GM12878 (cell line): Measurements from ENCODE around the gene RAB30. TPM values are rescaled to one million over a fixed set of nuclear protein-coding genes. Genes with fewer than 3 reads are reported as not detected.

Source experiments
- ATAC-seq: fragments of 200-7000 bp; cut with Tn5 transposase; 3 replicates; pipeline ENCODE4 v1.9.1; 2020; ENCODE audit warnings: mild to moderate bottlenecking, moderate library complexity
- BruUV-seq: library from RNA; stranded (reverse); fragments of 400-500 nt; replicated peaks from 2 replicates; lab custom pipeline; 2021; lab: Mats Ljungman, UMichigan
- CTCF ChIA-PET: fragments of 300-600 bp; sonication (Branson Sonifier 250); formaldehyde crosslinking; extraction: SDS; loops from one replicate; lab custom pipeline; 2021; ENCODE audit warnings: inconsistent platforms; lab: Yijun Ruan, JAX
- POLR2A ChIA-PET: fragments of 350-600 bp; formaldehyde crosslinking; extraction: SDS; loops from one replicate; lab custom pipeline; 2021; ENCODE audit warnings: inconsistent platforms; lab: Charles Lee
- RAD21 ChIA-PET: fragments of 300-600 bp; sonication (Branson Sonifier 250); formaldehyde crosslinking; loops from one replicate; lab custom pipeline; 2023; ENCODE audit warnings: antibody characterized with exemption; ENCODE audit not compliant: unreplicated experiment; lab: Charles Lee
- SMC1A ChIA-PET: fragments of 300-600 bp; sonication (Branson Sonifier 250); formaldehyde crosslinking; loops from one replicate; lab custom pipeline; 2023; ENCODE audit not compliant: unreplicated experiment, uncharacterized antibody; lab: Charles Lee
- DNase-seq: peaks from one replicate; pipeline ENCODE4 v3.0.0-alpha.2; 2011; ENCODE audit warnings: low read depth, low spot score
- FAIRE-seq: peaks from 3 replicates; lab custom pipeline; 2011; peaks lifted over from hg19 to GRCh38; lab: Jason Lieb, UNC
- H2AFZ ChIP-seq: 2 replicates; pipeline ENCODE4 v1.6.0; 2011; ENCODE audit warnings: low read depth, low read length, control low read depth; ENCODE audit not compliant: control insufficient read depth
- H3K27ac ChIP-seq: 2 replicates; pipeline ENCODE4 v1.5.1; 2011; ENCODE audit warnings: control low read depth; ENCODE audit not compliant: control insufficient read depth, insufficient read depth
- H3K27me3 ChIP-seq, 2 experiments: replicated peaks in 1 of 2; 2 replicates each; pipeline versions ENCODE4 v1.6.0 to v1.6.1; 2011; ENCODE audit warnings: low read length in 1 of 2; ENCODE audit not compliant: control insufficient read depth in 2 of 2, insufficient read depth in 2 of 2
- H3K36me3 ChIP-seq, 2 experiments: 2 replicates each; pipeline ENCODE4 v1.5.1; 2011; ENCODE audit warnings: low read length in 1 of 2; ENCODE audit not compliant: control insufficient read depth in 2 of 2, insufficient read depth in 2 of 2
- H3K4me1 ChIP-seq: 2 replicates; pipeline ENCODE4 v1.6.1; 2011; ENCODE audit warnings: mild to moderate bottlenecking, low read length, moderate library complexity, mixed read lengths; ENCODE audit not compliant: control insufficient read depth, insufficient read depth
- H3K4me2 ChIP-seq: 2 replicates; pipeline ENCODE4 v1.6.0; 2011; ENCODE audit warnings: control low read depth; ENCODE audit not compliant: control insufficient read depth, insufficient read depth
- H3K4me3 ChIP-seq: fragments of 200-600 bp; sonication (generic); 2 replicates; pipeline ENCODE4 v1.5.1; 2016
- H3K79me2 ChIP-seq: 2 replicates; pipeline ENCODE4 v1.6.0; 2011; ENCODE audit warnings: low read length; ENCODE audit not compliant: control insufficient read depth, insufficient read depth
- H3K9ac ChIP-seq: 2 replicates; pipeline ENCODE4 v1.8.0; 2011; ENCODE audit warnings: low read length, control low read depth, mixed read lengths; ENCODE audit not compliant: control insufficient read depth, insufficient read depth
- H3K9me3 ChIP-seq: replicated peaks from 3 replicates; pipeline ENCODE4 v1.5.1; 2011; ENCODE audit warnings: mild to moderate bottlenecking, low read length; ENCODE audit not compliant: control insufficient read depth, insufficient read depth
- H4K20me1 ChIP-seq: 2 replicates; pipeline ENCODE4 v1.6.0; 2011; ENCODE audit not compliant: control insufficient read depth, insufficient read depth
- CEBPZ ChIP-seq: fragments of 150-350 bp; IDR thresholded peaks from 2 replicates; pipeline ENCODE4 v1.6.1; 2016; ENCODE audit warnings: low read depth, low read length
- EP300 ChIP-seq, 2 experiments: fragments of 150-350 bp in 1 of 2; IDR thresholded peaks; 2 replicates each; pipeline ENCODE4 v1.6.1; 2011 to 2012; ENCODE audit warnings: low read depth in 2 of 2, low read length in 2 of 2, borderline replicate concordance in 1 of 2, improper control_type of control experiment in 1 of 2, inconsistent platforms in 1 of 2; ENCODE audit not compliant: control insufficient read depth in 1 of 2
- MEF2B ChIP-seq: fragments of 450-650 bp; IDR thresholded peaks from 2 replicates; pipeline ENCODE4 v1.6.1; 2018; ENCODE audit warnings: mild to moderate bottlenecking, moderate library complexity; ENCODE audit not compliant: partially characterized antibody, poor library complexity, severe bottlenecking
- PAX8 ChIP-seq: fragments of 450-650 bp; IDR thresholded peaks from 2 replicates; pipeline ENCODE4 v1.6.1; 2017; ENCODE audit warnings: mild to moderate bottlenecking, moderate library complexity
- RB1 ChIP-seq: fragments of 450-650 bp; formaldehyde crosslinking; IDR thresholded peaks from 2 replicates; pipeline ENCODE4 v1.6.1; 2017; ENCODE audit warnings: mild to moderate bottlenecking, borderline replicate concordance
- SP1 ChIP-seq: IDR thresholded peaks from one replicate; pipeline ENCODE4 v1.6.1; 2011; ENCODE audit warnings: low read depth, low read length
- SREBF1 ChIP-seq: IDR thresholded peaks from 2 replicates; pipeline ENCODE4 v1.6.1; 2012; ENCODE audit warnings: mild to moderate bottlenecking, low read length
- SREBF2 ChIP-seq: IDR thresholded peaks from 2 replicates; pipeline ENCODE4 v1.6.1; 2012; ENCODE audit warnings: mild to moderate bottlenecking, low read length
- YBX1 ChIP-seq: fragments of 450-650 bp; IDR thresholded peaks from 2 replicates; pipeline ENCODE4 v1.6.1; 2016; ENCODE audit warnings: antibody characterized with exemption
- ZNF217 ChIP-seq: fragments of 450-650 bp; IDR thresholded peaks from 2 replicates; pipeline ENCODE4 v1.6.1; 2017; ENCODE audit warnings: antibody characterized with exemption, mild to moderate bottlenecking
- WGBS: methylation state at CpG from one replicate; pipeline ENCODE4 v1.1.6; 2016; ENCODE audit warnings: low lambda C conversion rate; ENCODE audit not compliant: insufficient replicate concordance, insufficient coverage; ENCODE audit errors: missing lambda C conversion rate; 5-methylcytosine and 5-hydroxymethylcytosine counted together
- in situ Hi-C: fragments of 300-500 bp; cut with MboI; formaldehyde crosslinking; loops from 9 replicates; pipeline ENCODE4 v1.14.3; 2018; ENCODE audit warnings: mixed read lengths
- intact Hi-C: fragments of 100-400 bp; cut with micrococcal nuclease; formaldehyde crosslinking; loops from one replicate; pipeline ENCODE4 v1.14.2; 2022; ENCODE audit not compliant: unreplicated experiment
- polyA plus RNA-seq, 11 experiments: library from polyadenylated mRNA; depleted of rRNA in 4 of 11; unstranded in 6 of 11; stranded (reverse) in 5 of 11; fragments of >200 nt; fragmentation: Nextera tagmentation in 4 of 11; fragmentation: Illumina TruSeq in 1 of 11; extraction: Ambion mirVana in 4 of 11; extraction: Trizol in 1 of 11; gene quantifications; 1 replicate in 1 of 11; 2 replicates in 10 of 11; pipeline versions ENCODE4 v1.2.1 to v1.2.3, GENCODE V29; 2011 to 2016; ENCODE audit warnings: inconsistent platforms in 2 of 11, missing spikeins in 2 of 11, low read depth in 1 of 11
- total RNA-seq, 4 experiments: library from RNA; depleted of rRNA in 3 of 4; stranded (reverse); fragments of >200 nt in 3 of 4; fragmentation: Illumina TruSeq in 1 of 4; extraction: Trizol in 1 of 4; gene quantifications; 2 replicates each; pipeline versions ENCODE4 v1.2.1 to v1.2.3, GENCODE V29; 2013 to 2021
- TF ChIP-seq, protein P1 (sequence below): fragments of 450-650 bp; IDR thresholded peaks from 2 replicates; pipeline ENCODE4 v1.6.1; 2017; ENCODE audit warnings: mild to moderate bottlenecking
- TF ChIP-seq, protein P2 (sequence below): fragments of 450-650 bp; IDR thresholded peaks from 2 replicates; pipeline ENCODE4 v1.6.1; 2017; ENCODE audit warnings: borderline replicate concordance
- TF ChIP-seq, protein P3 (sequence below): IDR thresholded peaks from 2 replicates; pipeline ENCODE4 v1.6.1; 2011; ENCODE audit warnings: low read depth, mild to moderate bottlenecking, low read length, moderate library complexity, borderline replicate concordance; ENCODE audit errors: extremely low read depth

RAB30 gene
- total and polyA plus RNA-seq, 10 of the 15 experiments (the other 5 are each of a cell fraction or from before 2014, with no cell fraction given), result 9.8 to 26.7 (median 19.2) TPM

DNA sequence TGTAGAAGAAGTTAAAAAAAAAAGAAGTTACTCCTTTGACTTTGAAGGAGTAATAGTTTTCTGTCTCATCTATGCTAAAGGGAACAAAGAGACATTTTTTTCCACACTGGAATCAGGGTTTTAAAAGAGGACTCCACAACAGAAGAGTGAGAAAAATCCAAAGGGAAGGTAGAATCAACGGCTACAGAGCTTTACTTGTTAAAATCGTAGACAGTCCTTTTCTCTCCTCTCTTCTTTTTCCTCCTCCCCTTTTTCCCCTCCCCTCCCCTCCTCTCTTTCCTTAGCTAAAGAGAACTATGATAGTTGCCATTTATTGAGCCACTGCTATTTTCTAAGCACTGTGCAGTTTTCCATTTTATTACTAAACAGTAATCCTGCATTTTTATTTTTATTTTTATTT lies 141.0 kb downstream of the RAB30 start:
- ChIA-PET CTCF (interaction anchor here (0.7 to 3.4 kb wide), 27 partner anchors 9 to 738 kb away, joined by 3 to 14 read pairs (median 4); partner anchors contain the start of genes ANKRD42, DDIAS and PRCP), SMC1A (interaction anchor here (0.6 to 6.7 kb wide), 37 partner anchors 8 to 316 kb away, joined by 3 to 85 read pairs (median 5); partner anchors contain the start of genes DDIAS, PCF11, PRCP and RAB30), RAD21 (interaction anchor here (0.6 to 3.4 kb wide), 24 partner anchors 8 to 319 kb away, joined by 3 to 31 read pairs (median 6); partner anchors contain the start of genes DDIAS, PCF11, PRCP and RAB30), POLR2A (interaction anchor here (0.6 to 2.2 kb wide), 13 partner anchors 25 to 322 kb away, joined by 3 to 12 read pairs (median 4); partner anchors contain the start of genes DDIAS, PCF11 and PRCP)
- Histone ChIP-seq H4K20me1 (no peaks in the 10 kb centered on the region), H3K4me1 (peaks cover 13% of the 10 kb centered on the region), H3K4me2 (no peak overlapping the region), H3K27ac (0 out of 2 replicates have a peak overlapping the region, but pooled peaks have one; percentile 4), H2AFZ (peak overlapping the region; percentile 5; the same call in 1 of the 2 replicates), H3K4me3 (no peak overlapping the region), H3K36me3 (peaks cover 2% of the 10 kb centered on the region in 2 experiments; a peak in 2 of 4 replicates), H3K27me3 (no peaks in the 10 kb centered on the region), H3K9me3 (no peaks in the 10 kb centered on the region), H3K9ac (no peak overlapping the region), H3K79me2 (no peaks in the 10 kb centered on the region)
- no peak for TF ChIP-seq SREBF1
- TF ChIP-seq CEBPZ, result no peak
- no peak for TF ChIP-seq SREBF2
- TF ChIP-seq PAX8, result no peak
- TF ChIP-seq, protein P1, sequence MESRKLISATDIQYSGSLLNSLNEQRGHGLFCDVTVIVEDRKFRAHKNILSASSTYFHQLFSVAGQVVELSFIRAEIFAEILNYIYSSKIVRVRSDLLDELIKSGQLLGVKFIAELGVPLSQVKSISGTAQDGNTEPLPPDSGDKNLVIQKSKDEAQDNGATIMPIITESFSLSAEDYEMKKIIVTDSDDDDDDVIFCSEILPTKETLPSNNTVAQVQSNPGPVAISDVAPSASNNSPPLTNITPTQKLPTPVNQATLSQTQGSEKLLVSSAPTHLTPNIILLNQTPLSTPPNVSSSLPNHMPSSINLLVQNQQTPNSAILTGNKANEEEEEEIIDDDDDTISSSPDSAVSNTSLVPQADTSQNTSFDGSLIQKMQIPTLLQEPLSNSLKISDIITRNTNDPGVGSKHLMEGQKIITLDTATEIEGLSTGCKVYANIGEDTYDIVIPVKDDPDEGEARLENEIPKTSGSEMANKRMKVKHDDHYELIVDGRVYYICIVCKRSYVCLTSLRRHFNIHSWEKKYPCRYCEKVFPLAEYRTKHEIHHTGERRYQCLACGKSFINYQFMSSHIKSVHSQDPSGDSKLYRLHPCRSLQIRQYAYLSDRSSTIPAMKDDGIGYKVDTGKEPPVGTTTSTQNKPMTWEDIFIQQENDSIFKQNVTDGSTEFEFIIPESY, result no peak
- TF ChIP-seq EP300 (IDR thresholded peaks at IDR 0.05; ENCODE audit: borderline replicate concordance in 1 of 2, control insufficient read depth in 1 of 2, low read depth in 2 of 2, low read length in 2 of 2), result no peak
- no peak for TF ChIP-seq MEF2B
- TF ChIP-seq SP1, result no peak
- TF ChIP-seq, protein P2, sequence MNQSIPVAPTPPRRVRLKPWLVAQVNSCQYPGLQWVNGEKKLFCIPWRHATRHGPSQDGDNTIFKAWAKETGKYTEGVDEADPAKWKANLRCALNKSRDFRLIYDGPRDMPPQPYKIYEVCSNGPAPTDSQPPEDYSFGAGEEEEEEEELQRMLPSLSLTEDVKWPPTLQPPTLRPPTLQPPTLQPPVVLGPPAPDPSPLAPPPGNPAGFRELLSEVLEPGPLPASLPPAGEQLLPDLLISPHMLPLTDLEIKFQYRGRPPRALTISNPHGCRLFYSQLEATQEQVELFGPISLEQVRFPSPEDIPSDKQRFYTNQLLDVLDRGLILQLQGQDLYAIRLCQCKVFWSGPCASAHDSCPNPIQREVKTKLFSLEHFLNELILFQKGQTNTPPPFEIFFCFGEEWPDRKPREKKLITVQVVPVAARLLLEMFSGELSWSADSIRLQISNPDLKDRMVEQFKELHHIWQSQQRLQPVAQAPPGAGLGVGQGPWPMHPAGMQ, result no peak
- no peak for TF ChIP-seq RB1
- TF ChIP-seq YBX1, result no peak
- TF ChIP-seq, protein P3, sequence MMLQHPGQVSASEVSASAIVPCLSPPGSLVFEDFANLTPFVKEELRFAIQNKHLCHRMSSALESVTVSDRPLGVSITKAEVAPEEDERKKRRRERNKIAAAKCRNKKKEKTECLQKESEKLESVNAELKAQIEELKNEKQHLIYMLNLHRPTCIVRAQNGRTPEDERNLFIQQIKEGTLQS, result no peak
- TF ChIP-seq ZNF217, result no peak
- intact Hi-C loops (no loop called here), in situ Hi-C loops (no loop called here)
- WGBS, result 29% methylated on average over 2 of the region's 2 CpGs
- ATAC-seq, result no peak
- no peak for DNase-seq
- BruUV-seq, result no TSS peak
- FAIRE-seq, result no peak
